C4-2B (cell line): Measurements from ENCODE around the gene CHCHD6.

ENCODE experiments used
- H3K27ac ChIP-seq: fragments of 450-650 bp; 2 replicates; pipeline ENCODE4 v1.5.1; 2017
- CTCF ChIP-seq: fragments of 450-650 bp; conservative IDR thresholded peaks from 2 replicates; pipeline ENCODE4 v1.5.1; 2017; ENCODE audit warnings: mild to moderate bottlenecking
- ZFX ChIP-seq: fragments of 450-650 bp; IDR thresholded peaks from 2 replicates; pipeline ENCODE4 v1.6.1; 2017

Gene CHCHD6

GRCh38 chr3:126672741-126673140, 31.3 kb upstream of the CHCHD6 start:
- H3K27ac ChIP-seq, result no peak overlapping the region
- TF ChIP-seq ZFX, result no peak
- TF ChIP-seq CTCF, result no peak

GRCh38 chr3:126676919-126677705, 26.9 kb upstream of the CHCHD6 start:
- TF ChIP-seq ZFX (no peak), CTCF (no peak)
- H3K27ac ChIP-seq, result no peak overlapping the region

GRCh38 chr3:126677862-126678503, 26.1 kb upstream of the CHCHD6 start:
- no peak overlapping the region for H3K27ac ChIP-seq
- TF ChIP-seq ZFX (no peak), CTCF (no peak)

- no peak overlapping the region for H3K27ac ChIP-seq
- no peak for TF ChIP-seq ZFX
- no peak for TF ChIP-seq CTCF
These were observed 25.2 kb upstream of the CHCHD6 start for GRCh38 chr3:126678693-126679317.

GRCh38 chr3:126679318-126679751, 24.7 kb upstream of the CHCHD6 start:
- TF ChIP-seq ZFX, result no peak
- TF ChIP-seq CTCF, result peak; percentile 98
- H3K27ac ChIP-seq, result no peak overlapping the region

- no peak for TF ChIP-seq CTCF
- TF ChIP-seq ZFX, result no peak
- H3K27ac ChIP-seq, result no peak overlapping the region
These were observed 24.0 kb upstream of the CHCHD6 start for GRCh38 chr3:126679831-126680666.

GRCh38 chr3:126680667-126681055, 23.4 kb upstream of the CHCHD6 start:
- no peak for TF ChIP-seq CTCF
- TF ChIP-seq ZFX, result no peak
- H3K27ac ChIP-seq, result no peak overlapping the region
